HG02852 (cell line): Measurements from ENCODE around the gene WDR43.

Source experiments
- ATAC-seq: cut with Tn5 transposase; IDR thresholded peaks from one replicate; pipeline ENCODE4 v1.9.1; 2021; ENCODE audit warnings: mild to moderate bottlenecking, moderate library complexity; ENCODE audit not compliant: unreplicated experiment

Gene WDR43

GRCh38 chr2:28993206-28993960, 98.9 kb downstream of the WDR43 start:
- ATAC-seq = no peak

DNA sequence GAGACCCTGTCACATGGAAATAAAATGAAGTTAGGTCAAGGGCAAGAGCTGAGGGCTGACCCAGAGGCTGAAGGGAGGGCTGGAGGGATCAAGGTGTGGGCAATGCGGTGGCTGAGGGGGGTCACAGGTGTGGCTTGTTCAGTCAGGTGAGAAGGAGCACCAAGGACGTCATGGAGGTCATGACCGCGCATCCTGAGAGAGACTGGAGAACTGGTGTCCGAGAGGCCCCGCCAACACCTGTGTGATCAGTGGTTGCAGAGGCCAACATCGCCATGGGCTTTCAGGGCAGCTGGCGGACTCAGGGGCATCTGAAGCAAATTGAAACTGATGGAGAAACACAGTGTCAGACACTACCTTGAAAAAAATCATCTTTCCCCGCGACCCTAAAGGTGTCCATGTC, 99.6 kb downstream of the WDR43 start:
- ATAC-seq = no peak

- no peak for ATAC-seq
Observed at GRCh38 chr2:28994679-28995078, 100.2 kb downstream of the WDR43 start.

DNA sequence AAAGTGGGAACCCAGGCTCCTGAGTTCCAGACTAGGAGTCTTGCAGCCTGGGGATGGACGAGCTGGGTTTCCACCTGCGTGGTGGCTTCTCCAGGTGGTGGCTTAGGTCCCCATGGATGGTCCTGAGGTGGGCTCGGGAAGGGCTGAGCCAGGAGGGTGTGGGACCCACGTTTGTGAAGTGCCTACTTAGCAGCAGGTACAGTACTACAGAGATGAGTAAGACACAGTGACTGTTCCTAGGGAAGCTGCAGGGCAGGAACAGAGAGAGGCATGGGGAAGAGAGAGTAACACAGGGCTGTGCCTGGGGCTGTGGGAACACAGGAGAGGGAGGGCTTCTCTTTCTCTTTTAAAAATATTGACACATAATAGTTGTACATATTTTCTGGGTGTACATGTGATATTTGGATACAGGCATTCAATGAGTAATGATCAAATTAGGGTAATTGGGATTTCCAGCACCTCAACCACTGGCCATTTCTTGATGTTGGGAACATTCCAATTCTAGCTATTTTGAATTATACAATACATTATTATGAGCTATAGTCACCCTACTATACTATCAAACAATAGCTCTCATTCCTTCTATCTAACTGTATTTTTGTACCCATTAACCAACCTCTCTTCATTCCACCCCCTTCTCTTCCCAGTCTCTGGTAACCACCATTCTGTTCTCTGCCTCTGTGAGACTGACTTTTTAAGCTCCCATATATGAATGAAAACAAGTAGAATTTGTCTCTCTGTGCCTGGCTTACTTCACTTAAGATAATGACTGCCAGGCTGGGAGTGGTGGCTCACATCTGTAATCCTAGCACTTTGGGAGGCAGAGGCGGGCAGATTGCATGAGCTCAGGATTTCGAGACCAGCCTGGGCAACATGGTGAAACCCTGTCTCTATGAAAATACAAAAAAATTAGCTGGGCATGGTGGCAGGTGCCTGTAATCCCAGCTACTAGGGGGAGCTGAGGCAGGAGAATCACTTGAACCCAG, 101.6 kb downstream of the WDR43 start:
- no peak for ATAC-seq

- ATAC-seq = no peak
Observed at GRCh38 chr2:28997237-28997846, 102.9 kb downstream of the WDR43 start.
